ENCODE measurements around the gene MKRN3.

The MKRN3 gene

GRCh38 chr15:23565395-23566070, at the start of gene MKRN3:
Gene MKRN3 (plus strand): TSS chr15:23565674. CDS start chr15:23565783, 109 bp downstream.
- peak; percentile 74 for DNase-seq (ENCODE audit: low read depth)
- no peak for TF ChIP-seq CTCF (IDR thresholded peaks at IDR 0.05; ENCODE audit: insufficient read depth, low read depth, low read length, missing control alignments)
- H3K4me3 ChIP-seq (ENCODE audit: low read length) = peak within 1 kb of the TSS; percentile 48

DNA sequence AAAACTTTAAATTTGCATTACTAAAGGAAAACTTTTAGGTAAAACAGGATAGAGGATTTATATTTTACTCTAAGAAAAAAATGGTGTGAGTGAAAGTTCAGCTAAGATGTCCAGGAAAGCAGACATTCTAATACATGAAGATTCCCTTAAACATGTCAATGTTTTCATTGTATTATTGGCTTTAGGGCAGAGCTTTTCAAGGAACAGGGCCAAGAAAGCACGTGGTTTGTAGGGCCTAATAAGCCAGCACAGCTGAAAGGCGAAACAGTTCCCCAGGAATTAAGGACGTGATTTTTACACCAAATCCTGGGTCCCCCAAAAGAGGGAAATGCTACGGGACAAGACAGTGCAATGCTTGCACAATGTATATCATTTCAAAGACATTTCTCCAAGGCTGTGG, 48.6 kb upstream of the MKRN3 start:
- no peak for DNase-seq (ENCODE audit: low read depth)
- H3K4me3 ChIP-seq (ENCODE audit: low read length) = no peak overlapping the region
- no peak for TF ChIP-seq CTCF (IDR thresholded peaks at IDR 0.05; ENCODE audit: insufficient read depth, low read depth, low read length, missing control alignments)

DNA sequence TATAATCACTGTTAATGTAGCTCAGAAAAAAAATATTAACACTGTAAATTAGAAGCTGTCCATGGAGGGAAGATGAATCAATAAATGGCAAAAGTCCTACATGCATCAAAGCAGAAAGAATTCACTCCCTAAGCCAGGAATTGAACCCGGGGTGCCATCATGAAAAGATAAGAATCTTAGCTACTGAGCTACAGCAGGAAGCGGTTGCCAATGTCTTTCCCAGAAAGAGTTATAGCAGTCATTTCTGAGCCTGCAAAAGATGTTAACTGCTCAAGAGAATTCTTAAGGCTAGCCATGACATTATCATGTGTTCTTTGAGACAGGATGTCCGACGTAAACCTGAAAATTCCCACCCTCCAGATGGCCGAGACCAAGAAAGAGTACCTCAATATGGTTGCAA, 47.4 kb upstream of the MKRN3 start:
- TF ChIP-seq CTCF (IDR thresholded peaks at IDR 0.05; ENCODE audit: insufficient read depth, low read depth, low read length, missing control alignments) = no peak
- no peak for DNase-seq (ENCODE audit: low read depth)
- no peak overlapping the region for H3K4me3 ChIP-seq (ENCODE audit: low read length)

- no peak for DNase-seq (ENCODE audit: low read depth)
- no peak overlapping the region for H3K4me3 ChIP-seq (ENCODE audit: low read length)
- no peak for TF ChIP-seq CTCF (IDR thresholded peaks at IDR 0.05; ENCODE audit: insufficient read depth, low read depth, low read length, missing control alignments)
These were observed 40.7 kb upstream of the MKRN3 start for GRCh38 chr15:23524816-23525215.

- TF ChIP-seq CTCF (IDR thresholded peaks at IDR 0.05; ENCODE audit: insufficient read depth, low read depth, low read length, missing control alignments) = no peak
- DNase-seq (ENCODE audit: low read depth) = no peak
- H3K4me3 ChIP-seq (ENCODE audit: low read length) = no peak overlapping the region
These were observed 35.6 kb upstream of the MKRN3 start for GRCh38 chr15:23529891-23530290.

GRCh38 chr15:23532024-23532423, 33.5 kb upstream of the MKRN3 start:
- peak; percentile 39 for DNase-seq (ENCODE audit: low read depth)
- H3K4me3 ChIP-seq (ENCODE audit: low read length) = no peak overlapping the region
- no peak for TF ChIP-seq CTCF (IDR thresholded peaks at IDR 0.05; ENCODE audit: insufficient read depth, low read depth, low read length, missing control alignments)

DNA sequence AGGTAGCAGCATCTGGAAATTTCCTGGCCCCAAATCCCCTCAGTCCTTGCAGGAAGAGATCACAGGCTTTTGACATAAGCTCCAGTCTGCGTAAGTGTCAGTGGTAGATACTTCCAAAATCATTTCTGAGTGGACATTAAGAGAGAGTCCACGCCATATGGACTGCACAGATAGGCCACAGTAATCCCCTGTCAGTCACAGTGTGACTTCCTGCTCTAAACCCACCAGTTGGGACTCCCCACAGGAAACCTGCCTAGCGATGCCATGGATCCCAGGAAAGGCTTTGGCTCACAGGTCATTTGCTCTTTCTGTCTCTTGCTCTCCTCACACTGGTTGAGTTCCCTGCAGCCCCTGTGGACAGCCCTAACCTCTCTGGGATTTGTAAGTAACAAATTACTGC, 28.8 kb upstream of the MKRN3 start:
- TF ChIP-seq CTCF (IDR thresholded peaks at IDR 0.05; ENCODE audit: insufficient read depth, low read depth, low read length, missing control alignments) = no peak
- no peak for DNase-seq (ENCODE audit: low read depth)
- no peak overlapping the region for H3K4me3 ChIP-seq (ENCODE audit: low read length)

All from epithelial cell of esophagus (primary cell).